NT2/D1 (cell line): ENCODE data around the gene CCK.

ENCODE experiments used
- DNase-seq: peaks from one replicate; pipeline ENCODE4 v3.0.0-alpha.2; 2011; ENCODE audit warnings: low read depth, low spot score
- H3K27me3 ChIP-seq: 2 replicates; pipeline ENCODE4 v1.6.0; 2011; ENCODE audit warnings: mild to moderate bottlenecking; ENCODE audit not compliant: insufficient read length, insufficient read depth
- H3K36me3 ChIP-seq: 2 replicates; pipeline ENCODE4 v1.6.1; 2011; ENCODE audit warnings: mild to moderate bottlenecking, low read length, mixed read lengths; ENCODE audit not compliant: insufficient read depth, insufficient read length
- H3K4me1 ChIP-seq: 2 replicates; pipeline ENCODE4 v1.5.1; 2011; ENCODE audit not compliant: insufficient read depth, insufficient read length
- H3K4me3 ChIP-seq: 2 replicates; pipeline ENCODE4 v1.5.1; 2011; ENCODE audit warnings: low read depth; ENCODE audit not compliant: insufficient read length
- H3K9ac ChIP-seq: 2 replicates; pipeline ENCODE4 v1.6.0; 2011; ENCODE audit warnings: low read depth; ENCODE audit not compliant: insufficient read length
- H3K9me3 ChIP-seq: 2 replicates; pipeline ENCODE4 v1.5.1; 2011; ENCODE audit warnings: mild to moderate bottlenecking, low read length; ENCODE audit not compliant: insufficient read depth
- SUZ12 ChIP-seq: IDR thresholded peaks from 2 replicates; pipeline ENCODE4 v1.6.1; 2011; ENCODE audit not compliant: insufficient read length, insufficient read depth; ENCODE audit errors: extremely low read depth
- YY1 ChIP-seq: IDR thresholded peaks from 2 replicates; pipeline ENCODE4 v1.6.1; 2011; ENCODE audit not compliant: insufficient read length, insufficient read depth
- ZNF274 ChIP-seq: IDR thresholded peaks from 2 replicates; pipeline ENCODE4 v1.6.1; 2011; ENCODE audit warnings: mild to moderate bottlenecking, low read depth, low read length

CCK gene

GRCh38 chr3:42256135-42256819, 9.7 kb downstream of the CCK start:
- TF ChIP-seq ZNF274, result no peak
- no peak for TF ChIP-seq YY1
- TF ChIP-seq SUZ12, result no peak
- Histone ChIP-seq H3K36me3 (no peaks in the 10 kb centered on the region), H3K9ac (no peak overlapping the region), H3K4me1 (no peaks in the 10 kb centered on the region), H3K9me3 (no peaks in the 10 kb centered on the region), H3K27me3 (no peaks in the 10 kb centered on the region), H3K4me3 (no peak overlapping the region)
- DNase-seq, result no peak

DNA sequence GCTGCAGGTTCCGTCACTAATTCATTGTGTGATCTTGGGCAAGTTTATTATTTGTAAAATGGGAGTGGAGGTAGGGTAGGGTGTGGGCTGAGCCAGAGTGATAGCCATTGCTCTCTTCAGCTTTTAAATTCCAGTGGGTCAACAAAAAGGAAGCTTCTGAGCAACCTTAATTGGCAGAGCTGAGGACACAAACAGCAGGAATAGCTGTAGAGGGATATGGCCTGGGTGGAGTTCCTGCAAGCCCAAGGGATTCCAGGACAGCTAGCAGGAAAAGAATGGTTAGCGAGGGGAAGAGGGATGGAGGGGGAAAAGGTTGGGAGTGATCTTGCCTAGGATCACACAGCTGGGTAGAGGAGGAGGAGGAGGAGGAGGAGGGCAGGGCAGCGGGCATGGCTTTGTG, 11.4 kb downstream of the CCK start:
- no peaks in the 10 kb centered on the region for H3K27me3 ChIP-seq
- H3K9ac ChIP-seq, result no peak overlapping the region
- DNase-seq, result no peak
- no peaks in the 10 kb centered on the region for H3K4me1 ChIP-seq
- no peak overlapping the region for H3K4me3 ChIP-seq
- H3K36me3 ChIP-seq, result no peaks in the 10 kb centered on the region
- no peaks in the 10 kb centered on the region for H3K9me3 ChIP-seq
- TF ChIP-seq ZNF274 (no peak), SUZ12 (no peak), YY1 (no peak)

DNA sequence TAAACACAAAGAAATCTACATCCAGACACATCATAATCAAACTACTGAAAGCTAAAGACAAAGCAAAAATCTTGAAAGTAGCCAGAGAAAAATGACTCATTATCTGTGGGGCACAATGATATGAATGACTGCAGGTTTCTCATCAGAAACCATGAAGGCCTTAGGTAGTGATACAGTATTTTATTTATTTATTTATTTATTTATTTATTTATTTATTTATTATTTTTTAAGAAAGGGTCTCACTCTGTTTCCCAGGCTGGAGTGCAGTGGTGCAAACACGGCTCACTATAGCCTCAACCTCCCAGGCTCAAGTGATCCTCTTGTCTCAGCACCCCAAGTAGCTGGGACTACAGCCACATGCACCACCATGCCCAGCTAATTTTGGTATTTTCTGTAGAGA, 15.2 kb downstream of the CCK start:
- H3K4me3 ChIP-seq, result no peak overlapping the region
- H3K9me3 ChIP-seq, result no peaks in the 10 kb centered on the region
- TF ChIP-seq YY1, result no peak
- no peak for TF ChIP-seq ZNF274
- TF ChIP-seq SUZ12, result no peak
- no peaks in the 10 kb centered on the region for H3K36me3 ChIP-seq
- DNase-seq, result no peak
- H3K27me3 ChIP-seq, result peaks cover 15% of the 10 kb centered on the region
- no peaks in the 10 kb centered on the region for H3K4me1 ChIP-seq
- H3K9ac ChIP-seq, result no peak overlapping the region

DNA sequence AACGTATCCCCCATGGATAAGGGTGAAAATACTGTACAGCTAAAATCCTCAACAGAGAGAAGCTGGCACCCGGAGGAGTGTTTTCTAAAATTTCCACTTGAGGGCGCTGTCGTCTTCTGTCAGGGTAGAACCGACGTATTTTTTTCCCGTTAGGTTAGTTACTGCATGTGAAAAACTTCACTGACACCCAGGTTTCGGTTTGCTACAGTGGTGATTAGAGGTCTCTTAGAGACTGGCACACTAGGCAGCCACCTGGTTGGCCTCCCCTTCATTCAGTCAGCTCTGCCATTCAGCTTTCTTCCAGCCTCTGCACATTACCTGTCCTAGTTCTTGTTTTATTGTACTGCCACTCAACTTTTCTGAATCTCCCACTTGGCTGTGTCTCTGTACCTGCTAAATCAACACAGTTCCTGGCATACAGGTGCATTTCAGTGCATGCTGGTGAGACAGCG, 18.4 kb downstream of the CCK start:
- Histone ChIP-seq H3K4me1 (no peaks in the 10 kb centered on the region), H3K27me3 (peaks cover 19% of the 10 kb centered on the region), H3K9ac (no peak overlapping the region), H3K4me3 (no peak overlapping the region), H3K36me3 (no peaks in the 10 kb centered on the region), H3K9me3 (no peaks in the 10 kb centered on the region)
- no peak for TF ChIP-seq ZNF274
- no peak for TF ChIP-seq SUZ12
- TF ChIP-seq YY1, result no peak
- DNase-seq, result peak; percentile 60

DNA sequence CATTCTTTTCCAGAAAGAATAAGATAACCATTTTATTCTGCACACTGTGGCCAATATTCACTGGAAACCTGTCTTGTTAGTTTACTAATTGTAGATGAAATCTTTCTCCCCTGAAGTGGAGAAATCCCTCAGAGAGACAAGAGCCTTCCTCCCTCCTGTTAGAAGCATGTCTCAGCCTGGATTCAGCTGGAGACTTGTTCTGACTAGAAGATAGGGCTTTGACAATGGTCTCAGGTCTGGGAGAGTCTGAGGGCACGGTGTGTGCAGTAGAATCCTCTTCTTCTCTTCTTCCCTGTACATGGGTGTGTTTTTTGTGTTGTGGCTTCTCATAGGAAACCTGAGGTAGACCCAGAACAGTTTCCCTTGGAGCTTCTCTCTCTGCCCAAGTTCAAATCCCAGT, 19.9 kb downstream of the CCK start:
- Histone ChIP-seq H3K4me3 (no peak overlapping the region), H3K36me3 (no peaks in the 10 kb centered on the region), H3K9ac (no peak overlapping the region), H3K9me3 (no peaks in the 10 kb centered on the region), H3K27me3 (peaks cover 19% of the 10 kb centered on the region), H3K4me1 (no peaks in the 10 kb centered on the region)
- no peak for DNase-seq
- TF ChIP-seq YY1 (no peak), ZNF274 (no peak), SUZ12 (no peak)

DNA sequence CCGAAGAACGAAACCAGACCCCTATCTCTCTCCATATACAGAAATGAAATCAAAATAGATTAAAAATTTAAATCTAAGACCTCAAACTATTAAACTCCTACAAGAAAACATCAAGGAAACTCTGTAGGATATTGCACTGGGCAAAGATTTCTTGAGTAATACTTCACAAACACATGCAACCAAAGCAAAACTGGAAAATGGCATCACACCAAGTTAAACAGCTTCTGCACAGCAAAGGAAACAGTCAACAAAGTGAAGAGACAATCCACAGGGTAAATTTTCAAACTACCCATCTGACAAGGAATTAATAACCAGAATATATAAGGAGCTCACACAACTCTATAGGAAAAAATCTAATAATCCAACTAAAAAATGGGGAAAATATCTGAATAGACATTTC, 29.4 kb downstream of the CCK start:
- Histone ChIP-seq H3K4me3 (no peak overlapping the region), H3K27me3 (no peaks in the 10 kb centered on the region), H3K9ac (no peak overlapping the region), H3K36me3 (no peaks in the 10 kb centered on the region), H3K9me3 (peaks cover 14% of the 10 kb centered on the region), H3K4me1 (no peaks in the 10 kb centered on the region)
- TF ChIP-seq ZNF274 (no peak), SUZ12 (no peak)
- no peak for DNase-seq

- no peak for DNase-seq
- TF ChIP-seq YY1, result no peak
- no peak for TF ChIP-seq SUZ12
- TF ChIP-seq ZNF274, result no peak
- Histone ChIP-seq H3K36me3 (no peaks in the 10 kb centered on the region), H3K9me3 (peaks cover 14% of the 10 kb centered on the region), H3K4me1 (no peaks in the 10 kb centered on the region), H3K4me3 (no peak overlapping the region), H3K27me3 (no peaks in the 10 kb centered on the region), H3K9ac (no peak overlapping the region)
Measured at GRCh38 chr3:42235532-42235931, 30.5 kb downstream of the CCK start.

DNA sequence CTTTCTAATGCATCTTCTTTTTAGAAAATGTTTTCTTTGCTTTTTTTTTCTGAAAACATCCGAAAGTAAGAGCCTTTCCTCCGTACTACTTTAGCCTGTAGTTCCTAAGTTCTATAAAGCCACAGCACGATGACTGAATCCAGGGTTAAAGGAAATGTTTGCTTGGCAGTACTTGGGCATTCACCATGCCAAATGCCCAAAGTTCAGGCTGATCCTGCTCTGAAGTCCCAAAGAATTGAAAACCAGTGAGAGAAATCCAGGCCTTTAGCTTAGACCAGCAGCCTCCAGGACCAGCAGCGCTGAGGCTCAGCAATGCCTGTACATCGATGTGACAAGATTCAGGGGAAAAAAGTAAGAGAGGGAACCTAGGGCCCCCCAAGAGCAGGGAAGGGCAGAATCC, 35.1 kb downstream of the CCK start:
- no peak for TF ChIP-seq YY1
- no peak for DNase-seq
- no peaks in the 10 kb centered on the region for H3K27me3 ChIP-seq
- no peak overlapping the region for H3K9ac ChIP-seq
- H3K4me3 ChIP-seq, result no peak overlapping the region
- H3K9me3 ChIP-seq, result no peaks in the 10 kb centered on the region
- peaks cover 9% of the 10 kb centered on the region for H3K4me1 ChIP-seq
- no peaks in the 10 kb centered on the region for H3K36me3 ChIP-seq
